ENCODE results near the gene UBAC1.

GRCh38 chr9:135886147-135886981 is 74.8 kb downstream of the UBAC1 start:
- TF ChIP-seq, protein P1, sequence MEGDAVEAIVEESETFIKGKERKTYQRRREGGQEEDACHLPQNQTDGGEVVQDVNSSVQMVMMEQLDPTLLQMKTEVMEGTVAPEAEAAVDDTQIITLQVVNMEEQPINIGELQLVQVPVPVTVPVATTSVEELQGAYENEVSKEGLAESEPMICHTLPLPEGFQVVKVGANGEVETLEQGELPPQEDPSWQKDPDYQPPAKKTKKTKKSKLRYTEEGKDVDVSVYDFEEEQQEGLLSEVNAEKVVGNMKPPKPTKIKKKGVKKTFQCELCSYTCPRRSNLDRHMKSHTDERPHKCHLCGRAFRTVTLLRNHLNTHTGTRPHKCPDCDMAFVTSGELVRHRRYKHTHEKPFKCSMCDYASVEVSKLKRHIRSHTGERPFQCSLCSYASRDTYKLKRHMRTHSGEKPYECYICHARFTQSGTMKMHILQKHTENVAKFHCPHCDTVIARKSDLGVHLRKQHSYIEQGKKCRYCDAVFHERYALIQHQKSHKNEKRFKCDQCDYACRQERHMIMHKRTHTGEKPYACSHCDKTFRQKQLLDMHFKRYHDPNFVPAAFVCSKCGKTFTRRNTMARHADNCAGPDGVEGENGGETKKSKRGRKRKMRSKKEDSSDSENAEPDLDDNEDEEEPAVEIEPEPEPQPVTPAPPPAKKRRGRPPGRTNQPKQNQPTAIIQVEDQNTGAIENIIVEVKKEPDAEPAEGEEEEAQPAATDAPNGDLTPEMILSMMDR (conservative IDR thresholded peaks at IDR 0.05; ENCODE audit: low read depth, low read length): no peak
- no peak for TF ChIP-seq EZH2 (IDR thresholded peaks at IDR 0.05; ENCODE audit: borderline replicate concordance, low read depth, low read length, poor library complexity, severe bottlenecking)
